GM18505 (cell line): ENCODE measurements around the gene KIAA0586.

ENCODE experiments used
- ATAC-seq: cut with Tn5 transposase; IDR thresholded peaks from one replicate; pipeline ENCODE4 v1.9.1; 2021; ENCODE audit not compliant: unreplicated experiment
- POLR2A ChIP-seq: IDR thresholded peaks from 4 replicates; pipeline ENCODE4 v1.6.1; 2011; ENCODE audit warnings: borderline replicate concordance; ENCODE audit not compliant: insufficient read depth, insufficient read length; ENCODE audit errors: extremely low read depth

KIAA0586 gene

GRCh38 chr14:58543253-58543652, 115.7 kb downstream of the KIAA0586 start:
- ATAC-seq, result no peak
- TF ChIP-seq POLR2A, result no peak

DNA sequence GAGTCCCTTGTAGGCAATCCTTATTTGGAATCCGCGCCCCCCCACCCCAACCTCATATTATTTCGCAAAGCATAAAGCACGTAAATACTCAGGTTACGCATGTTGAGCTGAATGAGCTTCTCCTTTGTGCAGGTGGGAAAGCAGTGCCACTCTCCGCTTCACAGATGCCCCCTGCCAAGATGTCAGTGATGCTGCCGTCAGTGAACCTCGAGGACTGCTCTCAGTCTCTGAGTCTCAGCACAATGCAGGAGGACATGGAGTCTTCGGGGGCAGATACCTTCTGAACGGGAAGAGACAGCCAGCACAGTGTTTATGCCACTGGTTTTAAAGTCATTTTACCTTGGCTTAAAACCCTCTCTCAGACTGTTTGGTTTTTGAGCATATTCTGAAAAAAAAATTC, 120.1 kb downstream of the KIAA0586 start:
- no peak for ATAC-seq

GRCh38 chr14:58549105-58549757, 121.7 kb downstream of the KIAA0586 start:
- ATAC-seq, result no peak
- TF ChIP-seq POLR2A, result no peak

More for the DNA sequence above, 120.1 kb downstream of the KIAA0586 start:
- TF ChIP-seq POLR2A, result no peak

DNA sequence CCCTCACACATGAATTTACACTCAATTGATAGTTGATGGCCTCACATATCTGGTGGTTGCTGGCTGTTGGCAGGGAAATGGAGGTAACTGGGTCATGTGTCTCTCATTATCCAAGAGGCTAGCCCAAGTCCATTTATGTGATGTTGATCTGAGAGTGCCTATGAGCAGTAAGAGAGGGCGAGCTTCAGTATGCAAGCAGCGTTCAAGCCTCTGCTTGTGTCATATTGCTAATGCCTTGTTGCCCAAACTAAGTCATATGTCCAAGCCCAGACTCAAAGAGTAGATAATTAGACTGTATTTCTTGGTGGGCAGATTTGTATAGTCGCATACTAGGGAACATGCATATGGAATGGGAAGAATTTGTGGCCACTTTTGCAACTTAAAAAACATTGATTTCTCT, 126.4 kb downstream of the KIAA0586 start:
- ATAC-seq, result no peak
- no peak for TF ChIP-seq POLR2A

GRCh38 chr14:58555647-58556046, 128.1 kb downstream of the KIAA0586 start:
- ATAC-seq, result no peak
- no peak for TF ChIP-seq POLR2A

DNA sequence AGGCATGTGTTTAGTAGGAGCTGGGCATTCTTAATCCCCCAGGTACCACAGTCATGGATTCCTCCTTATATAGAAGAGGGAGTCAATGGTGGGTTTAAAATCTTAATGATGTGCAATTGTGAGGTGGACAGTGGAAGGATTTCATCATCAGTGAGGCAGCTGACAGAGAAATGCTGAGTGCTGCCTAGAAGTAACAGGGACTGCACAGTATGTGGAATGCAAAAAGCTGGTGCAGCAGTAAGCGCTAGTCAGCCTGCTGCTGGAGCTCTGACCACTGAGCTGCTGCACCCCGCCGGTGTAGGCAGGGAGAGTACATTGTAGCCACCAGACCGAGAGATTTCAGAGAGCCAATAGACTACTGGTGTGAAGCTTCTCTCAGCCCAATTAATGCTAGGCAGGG, 129.7 kb downstream of the KIAA0586 start:
- TF ChIP-seq POLR2A, result no peak

GRCh38 chr14:58560208-58560607, 132.7 kb downstream of the KIAA0586 start:
- TF ChIP-seq POLR2A, result no peak
- ATAC-seq, result no peak

More for the DNA sequence above, 129.7 kb downstream of the KIAA0586 start:
- no peak for ATAC-seq

DNA sequence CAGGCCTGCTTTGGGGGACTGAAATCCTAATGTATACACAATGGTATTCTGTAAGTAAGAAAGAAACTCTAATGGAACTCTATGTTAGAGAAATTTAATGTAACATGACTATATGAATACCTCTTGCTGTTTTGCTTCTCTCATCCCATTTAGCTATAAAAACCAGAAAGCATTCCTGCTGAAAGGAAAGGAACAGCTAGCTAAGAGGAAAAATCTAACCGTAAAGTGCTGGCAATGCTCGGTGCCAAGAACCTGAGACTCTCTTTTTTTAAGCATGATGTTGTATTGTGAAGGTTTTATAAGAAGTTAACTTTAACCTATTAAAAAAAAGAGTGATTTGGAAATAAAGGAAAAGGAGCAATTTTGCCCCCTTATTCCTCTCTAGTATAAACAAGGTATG, 134.6 kb downstream of the KIAA0586 start:
- ATAC-seq, result no peak
- no peak for TF ChIP-seq POLR2A

- TF ChIP-seq POLR2A, result no peak
- ATAC-seq, result no peak
These were observed 136.5 kb downstream of the KIAA0586 start for GRCh38 chr14:58563978-58564377.

DNA sequence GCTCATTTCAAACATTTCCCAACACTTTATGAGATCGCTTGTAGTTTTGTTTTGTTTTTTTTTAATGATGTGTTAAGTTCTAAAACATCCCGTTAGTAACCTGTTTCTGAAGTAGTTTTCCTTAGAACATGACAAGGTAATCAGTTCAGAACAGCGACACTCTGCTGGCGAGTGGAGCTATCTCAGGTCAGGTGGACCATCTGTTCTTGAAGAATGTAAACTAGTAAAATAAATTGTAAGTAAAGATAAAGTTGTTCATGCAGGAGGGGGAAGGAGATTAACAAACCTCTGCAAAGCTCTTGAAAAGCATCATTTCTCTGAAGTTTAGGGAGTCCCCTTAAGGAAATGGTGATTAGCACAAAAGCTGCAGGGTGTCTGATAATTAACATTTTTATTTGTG, 138.3 kb downstream of the KIAA0586 start:
- no peak for TF ChIP-seq POLR2A

DNA sequence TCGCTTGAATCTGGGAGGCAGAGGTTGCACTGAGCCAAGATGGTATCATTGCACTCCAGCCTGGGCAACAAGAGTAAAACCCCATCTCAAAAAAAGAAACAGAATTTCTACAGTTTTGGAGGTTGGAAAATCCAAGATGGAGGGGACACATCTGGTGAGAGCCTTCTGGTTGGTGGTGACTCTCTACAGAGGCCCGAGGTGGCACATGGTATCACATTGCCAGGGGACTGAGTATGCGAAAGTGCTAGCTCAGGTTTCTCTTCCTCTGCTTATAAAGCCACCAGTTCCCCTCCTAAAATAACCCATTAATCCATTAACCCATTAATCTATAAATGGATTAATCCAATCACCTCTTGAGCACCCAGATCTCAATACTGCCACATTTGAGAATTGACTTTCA, 139.5 kb downstream of the KIAA0586 start:
- ATAC-seq, result no peak
- no peak for TF ChIP-seq POLR2A

More for the DNA sequence above, 138.3 kb downstream of the KIAA0586 start:
- no peak for ATAC-seq

DNA sequence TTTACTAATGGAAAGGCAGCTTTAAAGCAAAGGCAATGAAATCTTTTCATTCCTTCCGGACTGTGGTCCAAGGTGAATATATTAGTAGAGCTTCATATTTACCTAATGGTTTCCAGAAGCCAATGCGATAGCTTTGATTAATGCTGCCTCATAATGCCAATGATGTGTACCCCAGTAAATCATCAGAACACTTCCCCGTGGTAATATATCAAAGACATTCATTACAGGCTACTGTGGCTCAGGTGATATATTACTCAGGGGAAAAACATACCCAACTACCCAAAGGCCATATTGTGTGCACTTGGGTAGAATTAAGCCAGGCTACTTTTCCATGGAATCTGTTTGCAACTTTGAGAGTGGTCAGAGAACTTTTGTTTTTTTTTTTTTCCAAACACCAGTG, 140.8 kb downstream of the KIAA0586 start:
- TF ChIP-seq POLR2A, result no peak
- ATAC-seq, result no peak

DNA sequence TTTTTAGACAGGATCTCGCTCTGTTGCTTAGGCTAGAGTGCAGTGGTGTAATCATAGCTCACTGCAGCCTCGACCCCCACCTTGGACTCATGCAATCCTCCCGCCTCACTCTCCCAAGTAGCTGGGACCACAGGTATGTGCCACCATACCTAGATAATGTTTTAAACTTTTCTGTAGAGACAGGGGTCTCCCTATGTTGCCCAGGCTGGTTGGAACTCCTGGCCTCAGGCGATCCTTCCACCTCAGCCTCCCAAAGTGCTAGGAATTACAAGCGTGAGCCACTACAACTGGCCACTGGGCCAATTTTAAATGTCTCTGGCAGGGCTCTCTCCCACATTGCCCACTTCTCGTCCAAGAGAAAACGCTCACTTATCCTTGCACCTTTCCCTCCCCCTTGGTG, 143.7 kb downstream of the KIAA0586 start:
- no peak for TF ChIP-seq POLR2A
- no peak for ATAC-seq

DNA sequence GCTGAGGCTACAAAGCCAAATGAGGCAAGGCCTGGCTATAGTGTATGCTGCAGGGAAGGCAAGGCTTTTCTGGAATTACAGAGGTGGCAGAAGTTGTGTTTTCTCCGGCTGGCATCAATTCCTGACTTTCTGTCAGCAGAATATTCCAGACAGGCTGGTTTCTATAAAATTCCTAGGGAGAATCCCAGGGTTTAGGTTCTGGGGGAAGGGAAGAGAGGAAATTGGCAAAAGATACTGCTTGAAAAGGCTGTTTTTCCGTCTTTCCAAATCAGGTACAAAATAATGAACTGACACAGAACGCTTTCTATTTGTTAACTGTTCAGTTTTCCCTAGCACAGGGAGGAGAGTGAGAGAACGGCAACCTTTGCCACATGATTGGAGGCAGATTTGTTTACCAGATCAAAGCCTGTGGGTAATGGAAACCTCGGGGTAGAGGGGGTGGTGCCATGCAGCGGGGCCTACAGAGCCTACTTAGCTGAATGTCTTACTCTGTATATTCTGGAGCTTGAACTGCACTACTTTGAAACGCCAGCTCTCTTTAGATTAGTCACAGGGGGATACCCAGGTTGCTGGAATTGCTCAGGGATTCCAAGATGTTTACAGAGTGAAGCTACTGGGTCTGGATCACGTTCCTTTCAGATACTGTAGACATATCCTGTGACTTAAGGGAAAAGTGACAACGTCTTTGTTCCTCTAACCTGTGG, 144.4 kb downstream of the KIAA0586 start:
- TF ChIP-seq POLR2A, result no peak
- no peak for ATAC-seq
